ENCODE measurements around the gene TEX44.
A peak's percentile ranks its signal among the peaks of the same experiment; 100 is the strongest.
"Not testable (repeated sequence)": the region's sequence is repeated elsewhere in the genome, so short reads cannot be mapped to it uniquely, and the experiment has no call there.

TEX44 gene

GRCh38 chr2:231573096-231573495, 19.6 kb upstream of the TEX44 start:
- DNase-seq, result no peak

GRCh38 chr2:231573698-231574421, 18.8 kb upstream of the TEX44 start:
- no peak for DNase-seq

DNA sequence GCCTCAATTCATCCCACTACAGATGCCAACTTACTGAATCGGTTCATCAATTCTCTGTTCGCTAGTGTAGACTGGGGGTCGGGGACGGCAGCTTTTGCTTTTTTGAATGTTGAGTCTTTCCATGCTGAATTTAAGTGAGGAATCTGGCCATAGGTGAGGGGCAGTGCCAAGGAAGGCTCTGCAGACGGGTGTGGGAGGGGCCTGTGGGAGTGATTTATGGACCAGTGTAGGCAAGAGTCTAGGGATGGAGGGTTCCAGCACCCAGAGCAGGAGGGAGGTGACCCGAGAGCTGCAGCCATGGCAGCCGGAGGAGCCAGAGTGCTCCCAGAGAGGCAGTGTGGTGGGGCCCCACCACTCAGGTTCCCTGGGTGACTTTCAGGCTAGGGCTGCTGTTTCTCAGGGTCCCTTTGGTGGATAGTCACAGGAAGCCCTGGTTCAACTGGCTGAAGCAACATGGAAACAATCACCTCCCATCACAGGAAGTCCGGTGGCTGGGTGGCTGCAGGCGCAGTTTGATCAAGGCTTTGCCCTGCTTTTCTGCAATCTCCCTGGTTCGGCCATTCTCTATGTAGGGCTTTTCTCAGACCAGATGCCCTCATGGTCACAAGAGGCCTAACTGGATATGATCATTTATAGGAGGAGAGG, 16.9 kb upstream of the TEX44 start:
- no peak for DNase-seq

- no peak for DNase-seq
Measured at GRCh38 chr2:231576465-231576864, 16.2 kb upstream of the TEX44 start.

DNA sequence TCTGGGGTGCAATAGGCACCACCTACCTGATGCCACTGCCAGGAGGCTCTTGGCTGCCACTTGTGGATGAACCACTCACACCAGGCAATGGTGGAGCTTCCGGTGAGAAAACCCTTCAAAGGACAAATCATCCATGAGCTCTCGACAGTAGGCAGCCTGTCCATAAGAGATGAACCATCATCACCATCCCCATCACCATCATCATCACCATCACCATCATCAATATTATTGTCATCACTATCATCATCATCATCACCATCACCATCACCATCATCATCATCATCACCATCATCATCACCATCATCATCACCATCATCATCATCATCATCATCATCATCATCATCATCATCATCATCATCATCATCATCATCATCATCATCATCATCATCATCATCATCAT, 14.0 kb upstream of the TEX44 start:
- DNase-seq, result not testable (repeated sequence)

- no peak for DNase-seq
Measured at GRCh38 chr2:231579560-231579959, 13.1 kb upstream of the TEX44 start.

DNA sequence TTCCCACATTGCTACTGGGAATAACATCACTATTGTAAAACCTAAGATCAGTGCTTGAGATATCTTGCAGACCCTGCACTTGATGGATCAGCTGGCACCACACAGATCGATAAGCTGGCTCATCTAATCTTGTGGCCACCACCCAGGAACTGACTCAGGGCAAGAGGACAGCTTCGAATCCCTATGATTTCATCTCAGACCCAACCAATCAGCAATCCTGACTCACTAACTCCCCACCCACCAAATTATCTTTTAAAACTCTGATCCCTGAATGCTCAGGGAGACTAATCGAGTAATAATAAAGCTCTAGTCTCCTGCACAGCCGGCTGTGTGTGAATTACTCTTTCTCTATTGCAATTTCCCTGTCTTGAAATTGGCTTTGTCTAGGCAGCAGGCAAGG, 11.3 kb upstream of the TEX44 start:
- DNase-seq, result no peak

DNA sequence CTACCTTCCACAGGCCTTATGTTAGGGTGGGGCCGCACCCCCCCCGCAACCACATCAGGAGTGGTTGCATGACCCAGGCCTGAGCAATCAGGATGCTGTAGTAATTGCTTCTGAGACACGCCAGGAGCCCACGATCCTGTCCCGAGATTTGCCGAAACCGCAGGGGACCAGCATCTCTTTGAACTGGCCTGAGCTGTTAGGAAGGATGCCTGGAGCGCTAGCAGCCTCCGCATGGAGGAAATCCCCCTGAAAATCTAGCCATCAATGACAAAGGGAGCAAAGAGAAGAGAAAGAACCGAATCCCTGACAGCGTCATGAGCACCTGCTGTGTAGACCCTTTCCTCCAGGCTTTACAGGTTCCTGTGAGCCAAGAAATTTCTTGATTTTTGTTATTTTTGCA, 8.7 kb upstream of the TEX44 start:
- DNase-seq, result no peak

DNA sequence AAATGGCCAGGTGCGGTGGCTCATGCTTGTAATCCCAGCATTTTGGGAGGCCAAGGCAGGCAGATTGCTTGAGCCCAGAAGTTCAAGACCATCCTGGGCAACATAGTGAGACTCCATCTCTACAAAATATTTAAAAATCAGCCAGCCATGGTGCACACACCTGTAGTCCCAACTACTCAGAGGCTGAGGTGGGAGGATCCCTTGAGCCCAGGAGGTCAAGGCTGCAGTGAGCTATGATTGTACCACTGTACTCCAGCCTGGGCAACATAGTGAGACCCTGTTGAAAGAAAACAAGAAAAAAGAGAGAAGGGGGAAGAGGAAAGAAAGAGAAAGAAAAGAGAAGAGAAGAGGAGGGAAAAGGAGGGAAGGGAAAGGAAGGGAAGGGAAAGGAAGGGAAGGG, 4.9 kb upstream of the TEX44 start:
- DNase-seq, result not testable (repeated sequence)

DNA sequence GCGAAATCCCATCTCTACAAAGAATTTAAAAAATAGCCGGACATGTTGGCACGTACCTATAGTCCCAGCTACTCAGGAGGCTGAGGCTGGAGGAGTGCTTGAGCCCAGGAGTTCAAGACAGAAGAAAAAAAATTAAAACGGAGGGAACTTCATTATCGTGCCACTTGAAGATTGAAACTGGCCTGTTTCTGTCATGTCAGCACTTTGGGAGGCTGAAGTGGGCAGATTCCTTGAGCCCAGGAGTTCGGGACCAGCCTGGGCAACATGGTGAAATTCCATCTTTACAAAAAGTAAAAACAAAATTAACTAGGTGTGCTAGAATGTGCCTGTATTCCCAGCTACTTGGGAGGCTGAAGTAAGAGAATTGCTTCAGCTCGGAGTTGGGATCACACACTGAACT, 3.0 kb upstream of the TEX44 start:
- DNase-seq, result no peak

DNA sequence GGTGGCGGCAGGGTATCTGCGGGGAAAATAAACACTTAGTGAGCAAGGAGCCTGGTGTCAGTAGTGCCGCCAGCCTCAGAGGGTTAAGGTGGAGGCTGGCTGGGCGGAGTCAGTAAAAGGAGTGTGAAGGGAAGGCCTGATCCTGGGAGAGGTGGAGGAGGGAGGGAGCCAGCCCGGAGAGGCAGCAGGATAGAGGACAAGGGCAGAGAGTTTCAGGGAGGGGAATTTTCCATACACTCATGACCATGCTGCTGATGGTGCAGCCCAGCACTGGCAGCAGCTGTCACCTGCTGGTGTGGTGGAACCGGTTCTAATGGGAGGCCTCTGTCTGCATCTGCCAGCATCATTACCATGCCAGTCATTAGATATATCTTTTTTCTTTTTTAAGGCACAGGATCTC, 2.0 kb upstream of the TEX44 start:
- peak; percentile 36 for DNase-seq

GRCh38 chr2:231593666-231594065, 1.0 kb downstream of the TEX44 start:
- DNase-seq, result no peak

- no peak for DNase-seq
Measured at GRCh38 chr2:231597014-231597611, 4.4 kb downstream of the TEX44 start.

- no peak for DNase-seq
Measured at GRCh38 chr2:231597627-231598026, 5.0 kb downstream of the TEX44 start.

- no peak for DNase-seq
Measured at GRCh38 chr2:231600619-231601355, 8.1 kb downstream of the TEX44 start.

DNA sequence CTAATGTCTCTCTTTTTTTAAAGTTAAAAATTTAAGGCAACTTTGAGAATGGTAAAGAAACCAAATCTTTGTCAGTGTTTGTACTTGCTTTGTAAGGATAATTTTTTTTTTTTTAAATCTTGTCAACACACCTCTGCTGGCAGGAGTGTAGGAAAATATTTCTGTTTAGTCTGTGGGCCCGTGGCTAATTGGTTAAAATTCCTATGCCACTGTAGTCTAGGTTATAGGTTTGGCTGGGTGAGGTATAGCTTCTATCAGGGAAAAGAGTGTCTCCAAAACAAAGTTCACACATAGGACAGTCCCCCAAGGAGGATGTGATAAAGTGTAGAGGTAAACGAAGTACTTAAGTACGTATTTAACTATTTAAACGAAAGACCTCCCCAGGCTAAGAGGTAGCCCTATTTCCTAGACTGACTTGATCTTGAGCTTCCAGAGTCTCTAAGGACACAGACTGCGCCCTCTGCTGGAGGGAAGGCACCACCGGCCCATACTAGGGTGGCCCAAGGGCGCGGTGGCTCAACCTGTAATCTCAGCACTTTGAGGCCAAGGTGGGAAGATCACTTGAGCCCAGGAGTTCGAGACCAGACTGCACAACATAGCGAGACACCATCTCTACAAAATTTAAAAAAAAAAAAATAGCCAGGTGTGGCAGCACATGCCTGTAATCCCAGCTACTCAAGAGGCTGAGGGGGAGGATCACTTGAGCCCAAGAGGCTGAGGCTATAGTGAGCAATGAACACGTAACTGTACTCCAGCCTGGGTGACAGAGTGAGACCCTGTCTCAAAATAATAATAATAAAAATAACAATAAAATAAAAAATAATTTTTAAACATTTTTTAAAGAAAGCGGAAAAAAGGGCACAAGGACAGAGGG, 8.9 kb downstream of the TEX44 start:
- no peak for DNase-seq

DNA sequence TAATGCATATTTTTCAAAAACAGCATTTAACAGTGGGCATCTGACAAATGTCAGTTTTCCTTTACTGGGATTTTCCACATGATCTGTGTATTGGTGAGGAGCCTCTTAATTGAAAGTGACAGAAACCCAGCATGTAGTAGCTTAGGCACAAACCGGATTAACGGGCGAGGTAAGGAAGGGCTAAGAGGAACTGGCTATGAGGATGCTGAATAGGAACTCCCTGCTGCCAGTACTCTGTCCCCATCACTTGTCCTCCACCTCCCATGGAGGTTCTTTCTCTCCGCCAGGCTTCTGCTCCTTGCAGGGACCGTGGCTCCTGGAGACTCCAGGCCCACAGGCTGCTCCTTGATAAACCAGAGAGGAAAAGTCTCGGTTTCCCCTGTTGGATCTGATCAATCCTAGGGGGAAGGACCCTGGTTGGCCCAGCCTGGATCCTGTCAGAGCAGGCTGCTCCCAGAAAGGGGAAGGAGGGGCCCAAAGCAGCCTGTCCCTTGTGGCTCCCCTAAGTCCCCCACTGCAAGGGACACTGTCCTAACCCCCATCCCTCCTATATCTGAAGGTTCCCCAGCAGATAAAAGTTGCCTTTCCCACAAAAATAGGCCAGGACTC, 10.3 kb downstream of the TEX44 start:
- no peak for DNase-seq

DNA sequence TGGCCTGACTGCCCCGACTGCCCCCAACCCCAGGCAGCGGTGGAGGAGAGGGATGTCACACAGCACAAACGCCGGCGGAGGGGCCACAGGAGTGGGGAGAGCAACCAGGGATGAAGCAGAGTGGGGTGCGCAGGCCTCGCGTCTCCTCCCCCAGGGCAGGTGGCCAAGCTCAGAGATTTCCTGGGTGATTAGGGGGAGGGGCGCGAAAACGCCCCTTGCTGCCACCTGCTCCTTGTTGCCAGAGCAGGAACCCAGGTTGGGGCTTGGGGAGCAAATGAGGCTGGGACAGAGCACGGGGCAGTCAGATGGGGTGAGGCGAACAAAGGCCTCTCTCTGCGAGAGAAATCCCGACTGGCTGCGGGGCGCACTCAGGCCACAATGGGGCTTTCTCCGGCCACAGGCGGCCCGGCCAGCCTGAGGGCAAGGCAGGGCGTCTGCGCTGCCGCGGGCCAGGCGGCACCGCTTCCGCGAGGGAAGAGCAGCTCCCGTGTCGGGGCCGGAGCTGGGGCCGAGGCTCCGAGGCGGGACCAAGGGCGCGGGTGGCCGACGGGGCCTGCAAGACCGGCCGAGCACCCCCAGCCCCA, 11.5 kb downstream of the TEX44 start:
- DNase-seq, result no peak

DNA sequence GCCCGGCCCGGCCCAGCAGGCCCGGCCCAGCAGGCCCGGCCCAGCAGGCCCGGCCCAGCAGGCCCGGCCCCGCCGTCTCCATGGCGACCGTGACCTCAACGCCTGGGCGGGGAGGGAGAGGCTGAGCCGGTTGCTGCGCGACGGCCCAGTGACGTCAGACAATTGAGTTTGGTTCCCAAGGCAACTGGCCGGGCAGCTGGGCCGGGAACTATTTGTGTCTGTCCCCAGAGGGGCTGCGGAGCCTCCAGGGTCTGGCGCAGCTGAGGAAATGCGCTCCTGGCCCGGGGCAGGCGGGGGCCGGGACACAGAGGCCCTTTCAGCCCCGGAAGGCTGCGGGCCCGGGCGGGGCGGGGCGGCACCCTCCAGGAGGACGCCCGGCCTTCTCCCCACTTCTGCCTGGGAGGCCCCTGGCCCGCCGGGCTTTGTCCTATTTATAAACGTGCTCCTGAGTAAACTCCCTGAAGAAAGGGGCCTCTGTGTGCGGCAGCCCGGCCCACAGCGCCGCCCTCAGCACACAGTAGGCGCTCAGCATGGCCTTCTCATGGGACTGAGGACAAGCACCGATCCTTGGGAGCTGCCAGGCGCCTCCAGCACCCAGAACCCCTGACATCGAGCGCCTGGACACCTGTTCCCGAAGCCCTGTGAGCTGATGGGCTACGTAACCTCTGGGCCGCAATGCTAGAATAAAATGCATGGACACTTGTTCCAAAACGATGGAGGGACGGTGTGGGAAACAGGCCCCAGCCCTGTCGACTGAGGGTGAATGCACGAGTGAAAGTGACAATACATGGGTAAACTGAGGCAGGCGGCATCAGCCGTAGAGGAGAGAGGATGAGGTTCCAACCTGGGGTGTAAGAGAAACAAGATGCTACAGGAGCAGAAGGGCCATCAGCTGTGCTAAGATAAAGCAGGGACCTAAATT, 12.3 kb downstream of the TEX44 start:
- peak; percentile 49 for DNase-seq

- no peak for DNase-seq
Measured at GRCh38 chr2:231605607-231606091, 13.0 kb downstream of the TEX44 start.

DNA sequence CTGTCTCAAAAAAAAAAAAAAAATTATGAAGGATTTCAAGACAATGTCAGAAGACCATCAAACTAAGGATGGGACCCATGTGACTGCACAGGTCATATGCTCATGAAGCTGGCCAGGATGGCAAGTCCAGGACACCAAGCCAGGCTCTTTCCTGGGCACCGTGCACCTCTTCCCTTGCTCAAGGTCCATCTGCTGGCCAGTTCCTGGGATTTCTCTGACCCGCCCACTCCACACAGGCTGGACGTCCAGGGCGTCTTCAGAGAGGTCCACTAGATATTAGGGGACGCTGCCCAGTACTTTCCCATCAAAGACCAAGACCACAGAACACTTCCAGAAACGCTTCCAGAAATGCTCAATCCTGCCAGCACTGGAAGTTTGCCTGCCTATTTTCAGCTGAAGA, 14.3 kb downstream of the TEX44 start:
- no peak for DNase-seq

All from NCI-H1417 treated with DMSO at 0.1 percent for 48 hours (cell line).